H1 (cell line): Measurements from ENCODE around the gene GRIK4. TPM values are rescaled to one million over a fixed set of nuclear protein-coding genes. Genes with fewer than 3 reads are reported as not detected.

Experiments
- CTCF ChIA-PET: fragments of 300-600 bp; sonication (Branson Sonifier 250); formaldehyde crosslinking; loops from one replicate; lab custom pipeline; 2021; ENCODE audit not compliant: partially characterized antibody; lab: Charles Lee
- POLR2A ChIA-PET: fragments of 300-600 bp; sonication (Branson Sonifier 250); formaldehyde crosslinking; loops from one replicate; lab custom pipeline; 2021; ENCODE audit warnings: inconsistent platforms; ENCODE audit not compliant: partially characterized antibody; lab: Charles Lee
- DNase-seq, 2 experiments: peaks; one replicate each; pipeline versions ENCODE4 v3.0.0 to v3.0.0-alpha.2; 2010 to 2022; ENCODE audit warnings: low spot score in 2 of 2, low read depth in 1 of 2, mixed read lengths in 1 of 2
- FAIRE-seq: peaks from 2 replicates; lab custom pipeline; 2011; peaks lifted over from hg19 to GRCh38; lab: Jason Lieb, UNC
- H2AFZ ChIP-seq: 2 replicates; pipeline ENCODE4 v1.8.1; 2012; ENCODE audit warnings: low read length, inconsistent platforms
- H2AK5ac ChIP-seq: 2 replicates; pipeline ENCODE4 v1.6.1; 2013; ENCODE audit warnings: low read depth, low read length
- H2BK120ac ChIP-seq: replicated peaks from 2 replicates; pipeline ENCODE3; 2013; ENCODE audit warnings: low read depth, low read length, inconsistent platforms
- H2BK12ac ChIP-seq: 2 replicates; pipeline ENCODE4 v1.6.1; 2013; ENCODE audit warnings: low read depth, low read length
- H2BK15ac ChIP-seq: 2 replicates; pipeline ENCODE4 v1.6.1; 2013; ENCODE audit warnings: low read length
- H2BK20ac ChIP-seq: 2 replicates; pipeline ENCODE4 v1.6.1; 2013; ENCODE audit warnings: low read length
- H2BK5ac ChIP-seq: 2 replicates; pipeline ENCODE4 v1.6.1; 2013; ENCODE audit warnings: low read depth, low read length
- H3K14ac ChIP-seq: 2 replicates; pipeline ENCODE4 v1.6.1; 2013; ENCODE audit warnings: inconsistent platforms; ENCODE audit not compliant: insufficient read length
- H3K18ac ChIP-seq: 2 replicates; pipeline ENCODE4 v1.6.1; 2013; ENCODE audit warnings: low read length; ENCODE audit errors: extremely low read depth
- H3K23ac ChIP-seq: 2 replicates; pipeline ENCODE4 v1.6.1; 2013; ENCODE audit warnings: inconsistent platforms; ENCODE audit not compliant: insufficient read length
- H3K23me2 ChIP-seq: 2 replicates; pipeline ENCODE4 v1.6.1; 2013; ENCODE audit warnings: low read depth, low read length
- H3K27ac ChIP-seq: 2 replicates; pipeline ENCODE4 v1.6.1; 2011; ENCODE audit warnings: low read depth, low read length, inconsistent platforms
- H3K27me3 ChIP-seq, 4 experiments: replicated peaks in 1 of 4; 1 replicate in 1 of 4; 2 replicates in 3 of 4; pipeline versions ENCODE4 v1.6.1 to v1.8.1; 2011 to 2013; ENCODE audit warnings: low read length in 3 of 4, mild to moderate bottlenecking in 3 of 4, inconsistent platforms in 2 of 4, mixed read lengths in 2 of 4, moderate library complexity in 1 of 4; ENCODE audit not compliant: control insufficient read depth in 3 of 4, insufficient read depth in 3 of 4; ENCODE audit errors: extremely low read depth in 1 of 4
- H3K36me3 ChIP-seq, 4 experiments: 2 replicates each; pipeline versions ENCODE4 v1.6.1 to v1.8.1; 2011 to 2013; ENCODE audit warnings: mild to moderate bottlenecking in 4 of 4, low read length in 3 of 4, moderate library complexity in 2 of 4, control low read depth in 1 of 4, inconsistent platforms in 1 of 4; ENCODE audit not compliant: insufficient read depth in 4 of 4, control insufficient read depth in 2 of 4
- H3K4ac ChIP-seq: replicated peaks from 2 replicates; pipeline ENCODE3; 2013; ENCODE audit warnings: low read length, low read depth, mixed read lengths, inconsistent platforms; ENCODE audit not compliant: insufficient read length
- H3K4me1 ChIP-seq, 4 experiments: replicated peaks in 1 of 4; 1 replicate in 1 of 4; 2 replicates in 3 of 4; pipeline versions ENCODE4 v1.6.1 to v1.8.1; 2011 to 2013; ENCODE audit warnings: low read length in 3 of 4, inconsistent platforms in 2 of 4, mixed read lengths in 1 of 4; ENCODE audit not compliant: insufficient read depth in 4 of 4, control insufficient read depth in 3 of 4
- H3K4me2 ChIP-seq, 2 experiments: 2 replicates each; pipeline versions ENCODE4 v1.6.1 to v1.8.1; 2011 to 2013; ENCODE audit warnings: low read depth in 2 of 2, low read length in 2 of 2, control low read depth in 1 of 2, inconsistent platforms in 1 of 2, mild to moderate bottlenecking in 1 of 2; ENCODE audit not compliant: insufficient read depth in 1 of 2
- H3K4me3 ChIP-seq, 4 experiments: fragments of 200-600, 300-600 bp in 1 of 4; sonication (generic), shearing (Covaris generic), sonication (Bioruptor Twin) in 1 of 4; 2 replicates each; pipeline versions ENCODE4 v1.5.1 to v1.8.1; 2011 to 2016; ENCODE audit warnings: low read length in 4 of 4, low read depth in 3 of 4, control low read depth in 2 of 4, inconsistent platforms in 2 of 4, mild to moderate bottlenecking in 2 of 4, mixed read lengths in 1 of 4, moderate library complexity in 1 of 4; ENCODE audit not compliant: insufficient read depth in 2 of 4; ENCODE audit errors: extremely low read depth in 1 of 4
- H3K56ac ChIP-seq: replicated peaks from 2 replicates; pipeline ENCODE3; 2013; ENCODE audit warnings: low read depth, mild to moderate bottlenecking, mixed read lengths, low read length, inconsistent platforms; ENCODE audit not compliant: insufficient read length
- H3K79me1 ChIP-seq: 2 replicates; pipeline ENCODE4 v1.6.1; 2013; ENCODE audit warnings: low read depth, low read length, control low read depth
- H3K79me2 ChIP-seq, 2 experiments: 2 replicates each; pipeline versions ENCODE4 v1.6.1 to v1.8.1; 2012 to 2013; ENCODE audit warnings: low read length in 2 of 2, mild to moderate bottlenecking in 2 of 2, inconsistent platforms in 1 of 2; ENCODE audit not compliant: insufficient read depth in 2 of 2, control insufficient read depth in 1 of 2
- H3K9ac ChIP-seq, 4 experiments: replicated peaks in 1 of 4; 1 replicate in 1 of 4; 2 replicates in 3 of 4; pipeline versions ENCODE4 v1.6.1 to v1.8.1; 2011 to 2013; ENCODE audit warnings: low read depth in 3 of 4, low read length in 3 of 4, control low read depth in 2 of 4, mild to moderate bottlenecking in 2 of 4, moderate library complexity in 2 of 4, inconsistent platforms in 1 of 4; ENCODE audit errors: extremely low read depth in 1 of 4
- H3K9me3 ChIP-seq, 2 experiments: 2 replicates each; pipeline versions ENCODE4 v1.6.1 to v1.8.1; 2012 to 2013; ENCODE audit warnings: mild to moderate bottlenecking in 2 of 2, moderate library complexity in 2 of 2, control low read depth in 1 of 2, inconsistent platforms in 1 of 2, low read depth in 1 of 2, low read length in 1 of 2, mixed read lengths in 1 of 2; ENCODE audit not compliant: insufficient read depth in 2 of 2
- H4K20me1 ChIP-seq, 2 experiments: replicated peaks in 1 of 2; 2 replicates each; pipeline versions ENCODE3 to v1.8.1; 2011 to 2013; ENCODE audit warnings: inconsistent platforms in 2 of 2, low read length in 2 of 2, mild to moderate bottlenecking in 1 of 2; ENCODE audit not compliant: insufficient read depth in 2 of 2, control insufficient read depth in 1 of 2
- H4K5ac ChIP-seq: 2 replicates; pipeline ENCODE4 v1.6.1; 2013; ENCODE audit warnings: low read length, low read depth, mixed read lengths, inconsistent platforms; ENCODE audit not compliant: insufficient read length
- H4K8ac ChIP-seq: 2 replicates; pipeline ENCODE4 v1.8.0; 2013; ENCODE audit warnings: mild to moderate bottlenecking, moderate library complexity, low read length, inconsistent platforms; ENCODE audit not compliant: insufficient read depth; ENCODE audit errors: extremely low read depth
- H4K91ac ChIP-seq: replicated peaks from 2 replicates; pipeline ENCODE3; 2013; ENCODE audit warnings: low read length, mixed read lengths, inconsistent platforms; ENCODE audit not compliant: insufficient read length
- BRCA1 ChIP-seq: IDR thresholded peaks from 2 replicates; pipeline ENCODE4 v1.6.1; 2012; ENCODE audit warnings: low read depth, low read length, improper control_type of control experiment
- FOSL1 ChIP-seq: IDR thresholded peaks from 2 replicates; pipeline ENCODE4 v1.6.1; 2011; ENCODE audit warnings: mild to moderate bottlenecking, low read depth, low read length, moderate library complexity; ENCODE audit not compliant: insufficient read depth
- KDM1A ChIP-seq: fragments of 200-600, 300-600 bp; sonication (generic); IDR thresholded peaks from 2 replicates; pipeline ENCODE4 v1.7.1; 2016; ENCODE audit warnings: mild to moderate bottlenecking, low read length, borderline replicate concordance
- KDM4A ChIP-seq: IDR thresholded peaks from one replicate; pipeline ENCODE4 v1.7.1; 2012; ENCODE audit warnings: low read depth, mild to moderate bottlenecking, moderate library complexity, low read length, inconsistent platforms; ENCODE audit not compliant: severe bottlenecking
- MAFK ChIP-seq: IDR thresholded peaks from 2 replicates; pipeline ENCODE4 v1.6.1; 2012; ENCODE audit warnings: low read depth, mild to moderate bottlenecking, improper control_type of control experiment, low read length
- RXRA ChIP-seq: IDR thresholded peaks from 2 replicates; pipeline ENCODE4 v1.6.1; 2011; ENCODE audit warnings: low read depth, mild to moderate bottlenecking, low read length, moderate library complexity; ENCODE audit not compliant: insufficient read depth
- SIRT6 ChIP-seq: IDR thresholded peaks from one replicate; pipeline ENCODE4 v1.7.1; 2012; ENCODE audit warnings: low read length, inconsistent platforms
- TAF1 ChIP-seq: IDR thresholded peaks from 2 replicates; pipeline ENCODE4 v1.6.1; 2011; ENCODE audit warnings: mild to moderate bottlenecking, low read depth, low read length
- YY1 ChIP-seq: IDR thresholded peaks from 2 replicates; pipeline ENCODE4 v1.6.1; 2011; ENCODE audit warnings: low read depth, mild to moderate bottlenecking, low read length
- WGBS, 2 experiments: shearing (Covaris generic) in 1 of 2; methylation state at CpG; one replicate each; pipeline versions ENCODE4 v1.1.6 to v1.1.7; 2013 to 2015; ENCODE audit warnings: low lambda C conversion rate in 2 of 2, mixed read lengths in 2 of 2, inconsistent platforms in 1 of 2, low coverage in 1 of 2, missing lambda C conversion rate in 1 of 2; ENCODE audit not compliant: insufficient replicate concordance in 2 of 2, insufficient coverage in 1 of 2, insufficient read length in 1 of 2; ENCODE audit errors: extremely low coverage in 1 of 2, missing lambda C conversion rate in 1 of 2; 5-methylcytosine and 5-hydroxymethylcytosine counted together
- polyA plus RNA-seq, 7 experiments: library from polyadenylated mRNA; depleted of rRNA in 3 of 7; stranded (reverse) in 5 of 7; unstranded in 2 of 7; fragments of >200 nt in 5 of 7; fragments of 200-250 nt in 2 of 7; gene quantifications; 1 replicate in 5 of 7; 2 replicates in 1 of 7; 4 replicates in 1 of 7; pipeline versions ENCODE4 v1.2.1 to v1.2.3, GENCODE V29; 2011 to 2013; ENCODE audit warnings: missing spikeins in 2 of 7, mixed read lengths in 2 of 7
- total RNA-seq: library from RNA; stranded (reverse); fragmentation: NEBNext Ultra II Directional; extraction: Animal tissue kit (Norgen Biotek cat#: 25700); gene quantifications from 2 replicates; pipeline ENCODE4 v1.2.1, GENCODE V29; 2021

Gene GRIK4
- total and polyA plus RNA-seq, 2 of the 8 experiments (the other 6 are each of a cell fraction or from before 2014, with no cell fraction given) = 1.2 to 2.9 TPM

DNA sequence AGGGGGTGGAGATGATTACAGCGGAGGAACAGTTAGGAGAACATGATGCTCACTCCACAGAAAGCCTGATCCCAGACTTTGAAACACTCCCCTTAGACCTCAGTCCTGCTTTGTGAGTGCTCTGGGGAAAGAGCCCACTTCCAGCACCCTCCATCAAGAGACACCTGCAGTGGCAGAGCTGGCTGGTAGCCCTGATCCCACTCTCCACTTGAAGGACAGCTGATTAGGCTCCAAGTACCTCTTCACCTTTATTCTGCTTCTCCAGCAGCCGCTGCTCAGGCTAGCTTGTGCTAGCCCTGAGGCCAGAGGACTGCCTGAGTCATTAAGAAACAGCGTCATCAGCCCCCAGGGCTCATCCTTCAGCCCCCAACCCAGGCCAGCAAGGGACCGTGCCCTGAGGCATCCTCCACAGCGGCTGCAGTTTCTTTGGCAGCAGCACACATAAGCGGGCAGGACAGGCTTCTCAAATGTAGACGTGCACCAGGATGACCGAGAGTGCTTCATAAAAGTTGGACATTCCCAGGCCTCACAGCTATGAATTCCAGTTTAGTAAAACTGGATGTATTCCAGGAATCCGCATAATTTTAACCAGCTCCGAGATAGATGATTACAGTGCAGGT lies 366.3 kb downstream of the GRIK4 start:
- Histone ChIP-seq H2BK15ac (no peak overlapping the region), H3K14ac (no peak overlapping the region), H3K79me2 (no peaks in the 10 kb centered on the region), H3K4me1 (no peaks in the 10 kb centered on the region; a peak in 1 of 7 replicates), H2BK20ac (no peak overlapping the region), H4K8ac (no peak overlapping the region), H3K4ac (no peak overlapping the region), H3K56ac (no peak overlapping the region), H3K4me2 (no peak overlapping the region), H2AK5ac (no peak overlapping the region), H2BK5ac (no peak overlapping the region), H3K27me3 (no peaks in the 10 kb centered on the region), H3K9me3 (no peaks in the 10 kb centered on the region), H4K5ac (no peak overlapping the region), H3K79me1 (no peaks in the 10 kb centered on the region), H4K20me1 (peaks cover 0 to 3% of the 10 kb centered on the region in 2 experiments), H3K18ac (no peak overlapping the region), H4K91ac (no peak overlapping the region), H3K23ac (no peak overlapping the region), H3K27ac (no peak overlapping the region), H2BK120ac (no peak overlapping the region), H3K23me2 (peaks cover 5% of the 10 kb centered on the region; the same call in 1 of the 2 replicates), H3K4me3 (no peak overlapping the region), H3K36me3 (0 out of 8 replicates have a peak, but pooled peaks cover 0 to 4% (median 0%) of the 10 kb centered on the region in 4 experiments), H3K9ac (no peak overlapping the region), H2AFZ (no peak overlapping the region), H2BK12ac (no peak overlapping the region)
- 93% methylated on average over 9 of the region's 10 CpGs; no CpG with 5 or more reads in 1 of the 2 experiments for WGBS, 2 experiments
- POLR2A ChIA-PET = no interaction called here
- FAIRE-seq (no peak), DNase-seq (no peak)
- CTCF ChIA-PET = interaction anchor here (0.8 to 1.5 kb wide), 4 partner anchors 32 to 193 kb away, joined by 3 to 6 read pairs (median 3); no protein-coding TSS in a partner anchor
- TF ChIP-seq TAF1 (no peak), KDM1A (no peak), MAFK (no peak), BRCA1 (no peak), FOSL1 (no peak), YY1 (no peak), SIRT6 (no peak), KDM4A (no peak), RXRA (no peak)
